Esophagus muscularis mucosa (tissue), 3 donors: Measurements from ENCODE around the gene MRPL38.

Source experiments
- POLR2AphosphoS5 ChIP-seq, 2 donors: sonication (generic); formaldehyde crosslinking; IDR thresholded peaks; one replicate each; pipeline ENCODE4 v1.6.1; 2017; ENCODE audit warnings: antibody characterized with exemption in 2 of 2
- TF ChIP-seq, protein P1 (sequence below), 3 experiments: fragments of 200-600 bp in 2 of 3; fragments of 450-650 bp in 1 of 3; sonication (generic) in 2 of 3; IDR thresholded peaks; one replicate each; pipeline ENCODE4 v1.5.1; 2017 to 2019; ENCODE audit warnings: antibody characterized with exemption in 3 of 3, mild to moderate bottlenecking in 2 of 3, moderate library complexity in 1 of 3

DNA sequence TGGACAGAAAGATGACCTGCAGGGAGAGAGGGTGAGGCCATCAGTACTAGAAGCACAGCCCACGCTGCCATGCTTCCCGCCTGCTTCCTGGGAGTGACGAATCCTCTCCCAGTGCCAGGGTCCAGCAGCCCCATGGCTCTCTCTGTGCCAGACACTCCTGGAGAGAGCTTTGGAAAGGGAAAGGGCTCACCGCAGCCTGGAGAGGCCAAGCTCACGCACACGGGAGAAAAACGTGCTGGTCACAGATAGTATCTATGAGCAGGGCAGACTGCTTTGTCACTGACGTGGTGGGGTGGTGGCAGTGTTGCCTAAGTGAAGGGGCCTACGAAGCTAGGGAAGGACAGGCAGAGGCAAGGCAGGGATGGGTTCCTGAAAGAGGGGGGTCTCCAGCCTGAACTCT lies 55.0 kb downstream of the MRPL38 start:
- no peak for TF ChIP-seq POLR2AphosphoS5 (IDR thresholded peaks at IDR 0.05)
- TF ChIP-seq, protein P1, sequence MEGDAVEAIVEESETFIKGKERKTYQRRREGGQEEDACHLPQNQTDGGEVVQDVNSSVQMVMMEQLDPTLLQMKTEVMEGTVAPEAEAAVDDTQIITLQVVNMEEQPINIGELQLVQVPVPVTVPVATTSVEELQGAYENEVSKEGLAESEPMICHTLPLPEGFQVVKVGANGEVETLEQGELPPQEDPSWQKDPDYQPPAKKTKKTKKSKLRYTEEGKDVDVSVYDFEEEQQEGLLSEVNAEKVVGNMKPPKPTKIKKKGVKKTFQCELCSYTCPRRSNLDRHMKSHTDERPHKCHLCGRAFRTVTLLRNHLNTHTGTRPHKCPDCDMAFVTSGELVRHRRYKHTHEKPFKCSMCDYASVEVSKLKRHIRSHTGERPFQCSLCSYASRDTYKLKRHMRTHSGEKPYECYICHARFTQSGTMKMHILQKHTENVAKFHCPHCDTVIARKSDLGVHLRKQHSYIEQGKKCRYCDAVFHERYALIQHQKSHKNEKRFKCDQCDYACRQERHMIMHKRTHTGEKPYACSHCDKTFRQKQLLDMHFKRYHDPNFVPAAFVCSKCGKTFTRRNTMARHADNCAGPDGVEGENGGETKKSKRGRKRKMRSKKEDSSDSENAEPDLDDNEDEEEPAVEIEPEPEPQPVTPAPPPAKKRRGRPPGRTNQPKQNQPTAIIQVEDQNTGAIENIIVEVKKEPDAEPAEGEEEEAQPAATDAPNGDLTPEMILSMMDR (IDR thresholded peaks at IDR 0.05), result no peak
